ENCODE data around the gene PSG2.
"Not testable (repeated sequence)": the region's sequence is repeated elsewhere in the genome, so short reads cannot be mapped to it uniquely, and the experiment has no call there.

PSG2 gene

GRCh38 chr19:43116421-43116820 is 33.9 kb upstream of the PSG2 start:
- H3K4me2 ChIP-seq (ENCODE audit: insufficient read depth, low read length, poor library complexity, severe bottlenecking); H2BK15ac ChIP-seq (ENCODE audit: low read length); H3K4me1 ChIP-seq (ENCODE audit: control insufficient read depth in 2 of 2, insufficient read depth in 1 of 2, low read depth in 1 of 2, low read length in 2 of 2); H4K8ac ChIP-seq (ENCODE audit: low read depth, low read length); H3K9ac ChIP-seq (ENCODE audit: low read depth, low read length, poor library complexity); H2AK5ac ChIP-seq (ENCODE audit: low read depth, low read length); H4K91ac ChIP-seq (ENCODE audit: low read depth, low read length, poor library complexity); H3K14ac ChIP-seq (ENCODE audit: low read length); H2BK12ac ChIP-seq (ENCODE audit: low read length); H3K18ac ChIP-seq (ENCODE audit: low read length); H2BK5ac ChIP-seq (ENCODE audit: low read length); H3K23ac ChIP-seq (ENCODE audit: low read depth, low read length, poor library complexity); H3K4me3 ChIP-seq (ENCODE audit: low read length in 2 of 2); H3K4ac ChIP-seq (ENCODE audit: low read length); DNase-seq (ENCODE audit: low spot score); H3K36me3 ChIP-seq (replicated peaks in 1 of 2; ENCODE audit: control insufficient read depth in 2 of 2, insufficient read depth in 2 of 2, low read length in 2 of 2); H3K27me3 ChIP-seq (ENCODE audit: control insufficient read depth in 3 of 3, insufficient read depth in 3 of 3, low read depth in 1 of 3, low read length in 3 of 3); H2AFZ ChIP-seq (ENCODE audit: low read length); H3K9me3 ChIP-seq (replicated peaks in 1 of 2; ENCODE audit: control insufficient read depth in 2 of 2, insufficient read depth in 1 of 2, low read depth in 1 of 2, low read length in 2 of 2); H3K79me1 ChIP-seq (ENCODE audit: low read depth, low read length); H2BK120ac ChIP-seq (ENCODE audit: low read depth, low read length); H3K27ac ChIP-seq (replicated peaks; ENCODE audit: low read length): not testable (repeated sequence)
- no CpG with 5 or more reads among the region's 3 CpGs for WGBS, 2 donors (ENCODE audit: extremely low coverage in 2 of 2, insufficient read length in 2 of 2, insufficient replicate concordance in 1 of 2)

- H2AFZ ChIP-seq (ENCODE audit: low read length); H3K4me1 ChIP-seq (ENCODE audit: control insufficient read depth in 2 of 2, insufficient read depth in 1 of 2, low read depth in 1 of 2, low read length in 2 of 2); H2BK120ac ChIP-seq (ENCODE audit: low read depth, low read length); H2AK5ac ChIP-seq (ENCODE audit: low read depth, low read length); H3K9me3 ChIP-seq (replicated peaks in 1 of 2; ENCODE audit: control insufficient read depth in 2 of 2, insufficient read depth in 1 of 2, low read depth in 1 of 2, low read length in 2 of 2); H3K4me2 ChIP-seq (ENCODE audit: insufficient read depth, low read length, poor library complexity, severe bottlenecking); H3K27ac ChIP-seq (replicated peaks; ENCODE audit: low read length); H3K79me1 ChIP-seq (ENCODE audit: low read depth, low read length); H3K27me3 ChIP-seq (ENCODE audit: control insufficient read depth in 3 of 3, insufficient read depth in 3 of 3, low read depth in 1 of 3, low read length in 3 of 3); H3K18ac ChIP-seq (ENCODE audit: low read length); H4K91ac ChIP-seq (ENCODE audit: low read depth, low read length, poor library complexity); H3K14ac ChIP-seq (ENCODE audit: low read length); H3K9ac ChIP-seq (ENCODE audit: low read depth, low read length, poor library complexity); H3K4ac ChIP-seq (ENCODE audit: low read length); H3K36me3 ChIP-seq (replicated peaks in 1 of 2; ENCODE audit: control insufficient read depth in 2 of 2, insufficient read depth in 2 of 2, low read length in 2 of 2); H4K8ac ChIP-seq (ENCODE audit: low read depth, low read length); H3K23ac ChIP-seq (ENCODE audit: low read depth, low read length, poor library complexity); DNase-seq (ENCODE audit: low spot score); H2BK5ac ChIP-seq (ENCODE audit: low read length); H3K4me3 ChIP-seq (ENCODE audit: low read length in 2 of 2); H2BK12ac ChIP-seq (ENCODE audit: low read length); H2BK15ac ChIP-seq (ENCODE audit: low read length): not testable (repeated sequence)
- no CpG with 5 or more reads among the region's 1 CpG for WGBS, 2 donors (ENCODE audit: extremely low coverage in 2 of 2, insufficient read length in 2 of 2, insufficient replicate concordance in 1 of 2)
Observed at GRCh38 chr19:43115548-43115947, 33.0 kb upstream of the PSG2 start.

- H2AK5ac ChIP-seq (ENCODE audit: low read depth, low read length); H4K8ac ChIP-seq (ENCODE audit: low read depth, low read length); H3K4me1 ChIP-seq (ENCODE audit: control insufficient read depth in 2 of 2, insufficient read depth in 1 of 2, low read depth in 1 of 2, low read length in 2 of 2); H2AFZ ChIP-seq (ENCODE audit: low read length); H2BK5ac ChIP-seq (ENCODE audit: low read length); H3K4ac ChIP-seq (ENCODE audit: low read length); H4K91ac ChIP-seq (ENCODE audit: low read depth, low read length, poor library complexity); H2BK12ac ChIP-seq (ENCODE audit: low read length); DNase-seq (ENCODE audit: low spot score); H3K14ac ChIP-seq (ENCODE audit: low read length); H3K27me3 ChIP-seq (ENCODE audit: control insufficient read depth in 3 of 3, insufficient read depth in 3 of 3, low read depth in 1 of 3, low read length in 3 of 3); H3K4me3 ChIP-seq (ENCODE audit: low read length in 2 of 2); H2BK120ac ChIP-seq (ENCODE audit: low read depth, low read length); H3K36me3 ChIP-seq (replicated peaks in 1 of 2; ENCODE audit: control insufficient read depth in 2 of 2, insufficient read depth in 2 of 2, low read length in 2 of 2); H3K9ac ChIP-seq (ENCODE audit: low read depth, low read length, poor library complexity); H3K4me2 ChIP-seq (ENCODE audit: insufficient read depth, low read length, poor library complexity, severe bottlenecking); H3K23ac ChIP-seq (ENCODE audit: low read depth, low read length, poor library complexity); H2BK15ac ChIP-seq (ENCODE audit: low read length); H3K79me1 ChIP-seq (ENCODE audit: low read depth, low read length); H3K18ac ChIP-seq (ENCODE audit: low read length); H3K9me3 ChIP-seq (replicated peaks in 1 of 2; ENCODE audit: control insufficient read depth in 2 of 2, insufficient read depth in 1 of 2, low read depth in 1 of 2, low read length in 2 of 2); H3K27ac ChIP-seq (replicated peaks; ENCODE audit: low read length): not testable (repeated sequence)
Observed at GRCh38 chr19:43115064-43115463, 32.6 kb upstream of the PSG2 start.

GRCh38 chr19:43114626-43115025 is 32.1 kb upstream of the PSG2 start:
- not testable (repeated sequence) for H2BK5ac ChIP-seq (ENCODE audit: low read length); H2BK15ac ChIP-seq (ENCODE audit: low read length); H3K79me1 ChIP-seq (ENCODE audit: low read depth, low read length); H4K91ac ChIP-seq (ENCODE audit: low read depth, low read length, poor library complexity); H3K9ac ChIP-seq (ENCODE audit: low read depth, low read length, poor library complexity); H3K4me3 ChIP-seq (ENCODE audit: low read length in 2 of 2); H3K14ac ChIP-seq (ENCODE audit: low read length); H3K27me3 ChIP-seq (ENCODE audit: control insufficient read depth in 3 of 3, insufficient read depth in 3 of 3, low read depth in 1 of 3, low read length in 3 of 3); DNase-seq (ENCODE audit: low spot score); H3K9me3 ChIP-seq (replicated peaks in 1 of 2; ENCODE audit: control insufficient read depth in 2 of 2, insufficient read depth in 1 of 2, low read depth in 1 of 2, low read length in 2 of 2); H4K8ac ChIP-seq (ENCODE audit: low read depth, low read length); H3K23ac ChIP-seq (ENCODE audit: low read depth, low read length, poor library complexity); H3K4ac ChIP-seq (ENCODE audit: low read length); H2AFZ ChIP-seq (ENCODE audit: low read length); H2BK12ac ChIP-seq (ENCODE audit: low read length); H2BK120ac ChIP-seq (ENCODE audit: low read depth, low read length); H3K27ac ChIP-seq (replicated peaks; ENCODE audit: low read length); H3K18ac ChIP-seq (ENCODE audit: low read length); H3K4me2 ChIP-seq (ENCODE audit: insufficient read depth, low read length, poor library complexity, severe bottlenecking); H2AK5ac ChIP-seq (ENCODE audit: low read depth, low read length); H3K4me1 ChIP-seq (ENCODE audit: control insufficient read depth in 2 of 2, insufficient read depth in 1 of 2, low read depth in 1 of 2, low read length in 2 of 2); H3K36me3 ChIP-seq (replicated peaks in 1 of 2; ENCODE audit: control insufficient read depth in 2 of 2, insufficient read depth in 2 of 2, low read length in 2 of 2)
- no CpG with 5 or more reads among the region's 2 CpGs for WGBS, 2 donors (ENCODE audit: extremely low coverage in 2 of 2, insufficient read length in 2 of 2, insufficient replicate concordance in 1 of 2)
